SK-N-SH (cell line): ENCODE measurements around the gene ABHD15. TPM values are rescaled to one million over a fixed set of nuclear protein-coding genes. Genes with fewer than 3 reads are reported as not detected.

Experiments
- CTCF ChIA-PET: fragments of 300-600, 350-600 bp; formaldehyde crosslinking; extraction: SDS; loops from one replicate; lab custom pipeline; 2021; lab: Yijun Ruan, JAX
- POLR2A ChIA-PET: fragments of 350-600 bp; sonication (Branson Sonifier 250); formaldehyde crosslinking; extraction: SDS; loops from one replicate; lab custom pipeline; 2020; ENCODE audit warnings: antibody characterized with exemption, inconsistent platforms; lab: Yijun Ruan, JAX
- DNase-seq: peaks from one replicate; pipeline ENCODE4 v3.0.0; 2012
- H2AFZ ChIP-seq: fragments of 200-600 bp; sonication (generic); 2 replicates; pipeline ENCODE4 v1.8.1; 2016; ENCODE audit warnings: antibody characterized with exemption, mild to moderate bottlenecking, low read depth
- H3F3A ChIP-seq: fragments of 200-600 bp; sonication (generic); replicated peaks from 2 replicates; pipeline ENCODE3; 2016; ENCODE audit warnings: antibody characterized with exemption, mild to moderate bottlenecking; ENCODE audit not compliant: insufficient read depth
- H3K27ac ChIP-seq, 2 experiments: fragments of 200-500 bp in 1 of 2; fragments of 200-600 bp in 1 of 2; sonication (Bioruptor generic) in 1 of 2; sonication (generic), shearing (Covaris generic) in 1 of 2; 2 replicates each; pipeline versions ENCODE4 v1.5.1 to v1.6.1; 2014 to 2016; ENCODE audit warnings: low read depth in 2 of 2, inconsistent platforms in 1 of 2, low read length in 1 of 2, mild to moderate bottlenecking in 1 of 2, mixed read lengths in 1 of 2
- H3K27me3 ChIP-seq: fragments of 200-600 bp; sonication (generic), shearing (Covaris generic); 2 replicates; pipeline ENCODE4 v1.6.1; 2016; ENCODE audit warnings: mixed run types; ENCODE audit not compliant: insufficient read depth
- H3K36me3 ChIP-seq, 2 experiments: fragments of 200-500 bp in 1 of 2; fragments of 200-600 bp in 1 of 2; sonication (Bioruptor generic) in 1 of 2; sonication (generic) in 1 of 2; replicated peaks in 1 of 2; 2 replicates each; pipeline versions ENCODE3 to v1.5.1; 2014 to 2016; ENCODE audit warnings: low read length in 1 of 2, mild to moderate bottlenecking in 1 of 2; ENCODE audit not compliant: insufficient read depth in 2 of 2, control insufficient read depth in 1 of 2
- H3K4me1 ChIP-seq, 2 experiments: fragments of 200-500 bp in 1 of 2; fragments of 200-600 bp in 1 of 2; sonication (Bioruptor generic) in 1 of 2; sonication (generic), shearing (Covaris generic) in 1 of 2; 2 replicates each; pipeline versions ENCODE4 v1.5.1 to v1.6.1; 2014 to 2016; ENCODE audit warnings: low read depth in 1 of 2, low read length in 1 of 2, mixed run types in 1 of 2; ENCODE audit not compliant: insufficient read depth in 2 of 2, control insufficient read depth in 1 of 2
- H3K4me2 ChIP-seq: fragments of 200-600 bp; sonication (generic), shearing (Covaris generic); 2 replicates; pipeline ENCODE4 v1.6.1; 2017; ENCODE audit warnings: mixed run types
- H3K4me3 ChIP-seq, 2 experiments: fragments of 200-500 bp in 1 of 2; fragments of 200-600 bp in 1 of 2; sonication (Bioruptor generic) in 1 of 2; sonication (generic), shearing (Covaris generic) in 1 of 2; 2 replicates each; pipeline versions ENCODE4 v1.5.1 to v1.8.1; 2014 to 2016; ENCODE audit warnings: low read depth in 2 of 2, inconsistent platforms in 1 of 2, low read length in 1 of 2, mild to moderate bottlenecking in 1 of 2, mixed read lengths in 1 of 2, moderate library complexity in 1 of 2
- H3K79me2 ChIP-seq: fragments of 200-600 bp; sonication (generic); 2 replicates; pipeline ENCODE4 v1.8.1; 2017; ENCODE audit warnings: mild to moderate bottlenecking; ENCODE audit not compliant: insufficient read depth
- H3K9ac ChIP-seq: fragments of 200-600 bp; sonication (generic); 2 replicates; pipeline ENCODE4 v1.6.1; 2017; ENCODE audit warnings: mixed run types
- H3K9me2 ChIP-seq: fragments of 200-600 bp; sonication (generic); 2 replicates; pipeline ENCODE4 v1.6.1; 2017; ENCODE audit warnings: mixed run types
- H3K9me3 ChIP-seq: fragments of 200-600 bp; sonication (generic); 2 replicates; pipeline ENCODE4 v1.6.1; 2017; ENCODE audit warnings: mixed run types, mild to moderate bottlenecking, moderate library complexity
- H4K20me1 ChIP-seq: fragments of 200-600 bp; sonication (generic); 2 replicates; pipeline ENCODE4 v1.6.1; 2017; ENCODE audit warnings: mild to moderate bottlenecking, mixed run types; ENCODE audit not compliant: insufficient read depth
- FOSL2 ChIP-seq: IDR thresholded peaks from 2 replicates; pipeline ENCODE4 v1.4.0; 2012; ENCODE audit warnings: low read depth, mild to moderate bottlenecking, moderate library complexity, borderline replicate concordance
- FOXM1 ChIP-seq: IDR thresholded peaks from 2 replicates; pipeline ENCODE4 v1.4.0; 2012; ENCODE audit warnings: low read depth, mild to moderate bottlenecking
- GABPA ChIP-seq: IDR thresholded peaks from 2 replicates; pipeline ENCODE4 v1.4.0; 2012; ENCODE audit warnings: low read depth, mild to moderate bottlenecking
- IRF3 ChIP-seq: fragments of 150-350 bp; IDR thresholded peaks from 2 replicates; pipeline ENCODE4 v1.6.1; 2016; ENCODE audit warnings: mild to moderate bottlenecking, low read depth, low read length
- JUND ChIP-seq: IDR thresholded peaks from 2 replicates; pipeline ENCODE4 v1.4.0; 2012
- MEF2A ChIP-seq: IDR thresholded peaks from 2 replicates; pipeline ENCODE4 v1.4.0; 2012; ENCODE audit warnings: low read depth, borderline replicate concordance
- MXI1 ChIP-seq: IDR thresholded peaks from 2 replicates; pipeline ENCODE4 v1.6.1; 2012; ENCODE audit warnings: mild to moderate bottlenecking, low read depth, low read length, improper control_type of control experiment
- NFIC ChIP-seq: IDR thresholded peaks from 2 replicates; pipeline ENCODE4 v1.4.0; 2012; ENCODE audit warnings: borderline replicate concordance
- NRF1 ChIP-seq: IDR thresholded peaks from 2 replicates; pipeline ENCODE4 v1.6.1; 2012; ENCODE audit warnings: low read depth, mild to moderate bottlenecking, low read length
- PBX3 ChIP-seq: IDR thresholded peaks from 2 replicates; pipeline ENCODE4; 2012
- POLR2AphosphoS5 ChIP-seq: IDR thresholded peaks from 2 replicates; pipeline ENCODE4 v1.6.1; 2012; ENCODE audit warnings: low read depth, low read length
- REST ChIP-seq: IDR thresholded peaks from 2 replicates; pipeline ENCODE4 v1.6.1; 2012; ENCODE audit warnings: mild to moderate bottlenecking, low read depth, low read length, moderate library complexity
- RXRA ChIP-seq: IDR thresholded peaks from 2 replicates; pipeline ENCODE4 v1.4.0; 2012; ENCODE audit warnings: low read depth, mild to moderate bottlenecking, borderline replicate concordance
- SIN3A ChIP-seq: IDR thresholded peaks from 2 replicates; pipeline ENCODE4 v1.6.1; 2012; ENCODE audit warnings: low read depth, mild to moderate bottlenecking, low read length, moderate library complexity, borderline replicate concordance
- SMC3 ChIP-seq: IDR thresholded peaks from 2 replicates; pipeline ENCODE4 v1.6.1; 2012; ENCODE audit warnings: low read depth, low read length, improper control_type of control experiment
- TEAD4 ChIP-seq: IDR thresholded peaks from 2 replicates; pipeline ENCODE4 v1.4.0; 2012; ENCODE audit warnings: mild to moderate bottlenecking, borderline replicate concordance; ENCODE audit not compliant: insufficient read depth
- YY1 ChIP-seq: IDR thresholded peaks from 2 replicates; pipeline ENCODE4 v1.4.0; 2012; ENCODE audit warnings: low read depth, mild to moderate bottlenecking
- WGBS: methylation state at CpG from one replicate; pipeline ENCODE4 v1.1.6; 2017; ENCODE audit warnings: low lambda C conversion rate; 5-methylcytosine and 5-hydroxymethylcytosine counted together
- polyA plus RNA-seq, 3 experiments: library from polyadenylated mRNA; depleted of rRNA; stranded (reverse); fragments of >200 nt; gene quantifications; 2 replicates each; pipeline ENCODE4 v1.2.3, GENCODE V29; 2012
- TF ChIP-seq, protein P1 (sequence below): fragments of 200-600 bp; sonication (generic); IDR thresholded peaks from 2 replicates; pipeline ENCODE4 v1.6.1; 2017; ENCODE audit warnings: antibody characterized with exemption, mild to moderate bottlenecking, moderate library complexity

The ABHD15 gene
- polyA plus RNA-seq, 1 of the 3 experiments (the other 2 are of a cell fraction), result 7.0 TPM

DNA sequence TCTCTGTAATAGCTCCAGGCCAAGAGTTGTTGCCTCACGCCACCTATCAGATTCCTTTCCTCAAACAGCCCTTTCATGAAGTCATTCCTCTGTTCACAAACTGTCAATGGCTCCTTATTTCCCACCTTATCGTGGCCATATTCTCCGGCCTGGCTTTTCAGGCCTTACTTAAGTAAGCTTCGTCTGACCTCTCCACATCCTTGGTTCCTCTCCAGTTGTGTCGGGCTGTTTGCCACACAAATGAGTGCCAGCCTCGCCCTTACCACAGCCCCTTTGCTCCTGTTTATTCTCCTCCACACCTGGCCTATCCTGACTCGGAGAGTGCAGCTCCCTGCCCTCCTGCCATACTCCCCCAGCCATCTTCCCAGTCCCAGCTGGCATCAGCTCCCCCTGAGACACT is 3.7 kb upstream of the ABHD15 start:
- Histone ChIP-seq H3K9me3 (no peaks in the 10 kb centered on the region), H3K4me2 (no peak overlapping the region), H3K36me3 (peaks cover 0 to 28% of the 10 kb centered on the region in 2 experiments), H3F3A (peaks cover 7% of the 10 kb centered on the region), H2AFZ (no peak overlapping the region), H3K9ac (no peak overlapping the region), H3K79me2 (peaks cover 6% of the 10 kb centered on the region; the same call in 1 of the 2 replicates), H3K27ac (no peak overlapping the region), H3K4me3 (no peak overlapping the region), H4K20me1 (0 out of 2 replicates have a peak, but pooled peaks cover 4% of the 10 kb centered on the region), H3K4me1 (peaks cover 8 to 27% of the 10 kb centered on the region in 2 experiments; a peak in 1 of 4 replicates), H3K27me3 (no peaks in the 10 kb centered on the region), H3K9me2 (no peaks in the 10 kb centered on the region)
- DNase-seq, result no peak
- CTCF ChIA-PET, result interaction anchor here (0.8 to 11.6 kb wide), 6 partner anchors 13 to 534 kb away, joined by 3 to 166 read pairs (median 51); partner anchors contain the start of genes ANKRD13B and GIT1
- 92% methylated on average over 7 of the region's 7 CpGs for WGBS
- TF ChIP-seq SMC3, result no peak
- no peak for TF ChIP-seq POLR2AphosphoS5
- no peak for TF ChIP-seq MEF2A
- no peak for TF ChIP-seq JUND
- TF ChIP-seq REST, result no peak
- TF ChIP-seq SIN3A, result no peak
- TF ChIP-seq GABPA, result no peak
- no peak for TF ChIP-seq RXRA
- no peak for TF ChIP-seq FOSL2
- no peak for TF ChIP-seq PBX3
- no peak for TF ChIP-seq YY1
- TF ChIP-seq NFIC, result no peak
- no peak for TF ChIP-seq NRF1
- TF ChIP-seq MXI1, result no peak
- TF ChIP-seq TEAD4, result no peak
- TF ChIP-seq, protein P1, sequence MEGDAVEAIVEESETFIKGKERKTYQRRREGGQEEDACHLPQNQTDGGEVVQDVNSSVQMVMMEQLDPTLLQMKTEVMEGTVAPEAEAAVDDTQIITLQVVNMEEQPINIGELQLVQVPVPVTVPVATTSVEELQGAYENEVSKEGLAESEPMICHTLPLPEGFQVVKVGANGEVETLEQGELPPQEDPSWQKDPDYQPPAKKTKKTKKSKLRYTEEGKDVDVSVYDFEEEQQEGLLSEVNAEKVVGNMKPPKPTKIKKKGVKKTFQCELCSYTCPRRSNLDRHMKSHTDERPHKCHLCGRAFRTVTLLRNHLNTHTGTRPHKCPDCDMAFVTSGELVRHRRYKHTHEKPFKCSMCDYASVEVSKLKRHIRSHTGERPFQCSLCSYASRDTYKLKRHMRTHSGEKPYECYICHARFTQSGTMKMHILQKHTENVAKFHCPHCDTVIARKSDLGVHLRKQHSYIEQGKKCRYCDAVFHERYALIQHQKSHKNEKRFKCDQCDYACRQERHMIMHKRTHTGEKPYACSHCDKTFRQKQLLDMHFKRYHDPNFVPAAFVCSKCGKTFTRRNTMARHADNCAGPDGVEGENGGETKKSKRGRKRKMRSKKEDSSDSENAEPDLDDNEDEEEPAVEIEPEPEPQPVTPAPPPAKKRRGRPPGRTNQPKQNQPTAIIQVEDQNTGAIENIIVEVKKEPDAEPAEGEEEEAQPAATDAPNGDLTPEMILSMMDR, result no peak
- TF ChIP-seq FOXM1, result no peak
- no peak for TF ChIP-seq IRF3
- POLR2A ChIA-PET, result interaction anchor here (0.6 to 0.7 kb wide), 2 partner anchors 202 to 276 kb away, joined by 3 read pairs; no protein-coding TSS in a partner anchor
